Measurements from ENCODE around the gene TEAD4. TPM values are rescaled to one million over a fixed set of nuclear protein-coding genes. Genes with fewer than 3 reads are reported as not detected.

Gene TEAD4
- total RNA-seq, 1 experiment from 2014 or later, result 39.8 TPM

GRCh38 chr12:2949411-2949810 is 9.8 kb upstream of the TEAD4 start:
- TF ChIP-seq EZH2 (IDR thresholded peaks at IDR 0.05; ENCODE audit: borderline replicate concordance, low read depth, low read length, poor library complexity, severe bottlenecking) (no peak), CTCF (conservative IDR thresholded peaks at IDR 0.05; ENCODE audit: low read depth, low read length) (no peak)
- no peaks in the 10 kb centered on the region for H3K9me3 ChIP-seq (ENCODE audit: low read depth, low read length, poor library complexity, severe bottlenecking)
- intact Hi-C loops (cut with micrococcal nuclease; ENCODE audit: unreplicated experiment), result no loop called here
- H3K27ac ChIP-seq (ENCODE audit: low read depth, low read length, poor library complexity, severe bottlenecking), result no peak overlapping the region
- no peak for DNase-seq (ENCODE audit: low spot score)
- no peaks in the 10 kb centered on the region for H3K27me3 ChIP-seq (replicated peaks; ENCODE audit: insufficient read depth, low read depth, low read length, poor library complexity)
- POLR2A ChIA-PET (ENCODE audit: low non-redundant PET), result no interaction called here
- H3K4me1 ChIP-seq (ENCODE audit: insufficient read depth, low read length, poor library complexity, severe bottlenecking), result no peaks in the 10 kb centered on the region
- no peak overlapping the region for H3K4me3 ChIP-seq (ENCODE audit: low read depth, low read length, poor library complexity, severe bottlenecking)
- H3K36me3 ChIP-seq (ENCODE audit: insufficient read depth, low read length, poor library complexity, severe bottlenecking), result no peaks in the 10 kb centered on the region
- no TSS peak for BruUV-seq (replicated peaks)
- CTCF ChIA-PET, result no interaction called here

GRCh38 chr12:2955888-2956287 is 3.3 kb upstream of the TEAD4 start:
- intact Hi-C loops (cut with micrococcal nuclease; ENCODE audit: unreplicated experiment), result no loop called here
- ChIA-PET CTCF (no interaction called here), POLR2A (ENCODE audit: low non-redundant PET) (no interaction called here)
- TF ChIP-seq EZH2 (IDR thresholded peaks at IDR 0.05; ENCODE audit: borderline replicate concordance, low read depth, low read length, poor library complexity, severe bottlenecking), result no peak
- TF ChIP-seq CTCF (conservative IDR thresholded peaks at IDR 0.05; ENCODE audit: low read depth, low read length), result no peak
- no peaks in the 10 kb centered on the region for H3K36me3 ChIP-seq (ENCODE audit: insufficient read depth, low read length, poor library complexity, severe bottlenecking)
- DNase-seq (ENCODE audit: low spot score), result no peak
- H3K9me3 ChIP-seq (ENCODE audit: low read depth, low read length, poor library complexity, severe bottlenecking), result no peaks in the 10 kb centered on the region
- H3K4me3 ChIP-seq (ENCODE audit: low read depth, low read length, poor library complexity, severe bottlenecking), result no peak overlapping the region
- no peaks in the 10 kb centered on the region for H3K27me3 ChIP-seq (replicated peaks; ENCODE audit: insufficient read depth, low read depth, low read length, poor library complexity)
- H3K27ac ChIP-seq (ENCODE audit: low read depth, low read length, poor library complexity, severe bottlenecking), result no peak overlapping the region
- H3K4me1 ChIP-seq (ENCODE audit: insufficient read depth, low read length, poor library complexity, severe bottlenecking), result peaks cover 22% of the 10 kb centered on the region
- no TSS peak for BruUV-seq (replicated peaks)

GRCh38 chr12:2957816-2958431 is 1.3 kb upstream of the TEAD4 start:
- BruUV-seq (replicated peaks), result TSS peak; percentile 76

More at GRCh38 chr12:2957816-2958431, 1.3 kb upstream of the TEAD4 start:
- ChIA-PET POLR2A (ENCODE audit: low non-redundant PET) (no interaction called here), CTCF (interaction anchor here (0.6 kb wide), 1 partner anchor 9 kb away, joined by 3 read pairs; no protein-coding TSS in a partner anchor)
- peak overlapping the region; percentile 71 for H3K4me3 ChIP-seq (ENCODE audit: low read depth, low read length, poor library complexity, severe bottlenecking)
- H3K27ac ChIP-seq (ENCODE audit: low read depth, low read length, poor library complexity, severe bottlenecking), result peak overlapping the region; percentile 69
- H3K4me1 ChIP-seq (ENCODE audit: insufficient read depth, low read length, poor library complexity, severe bottlenecking), result peaks cover 24% of the 10 kb centered on the region
- TF ChIP-seq EZH2 (IDR thresholded peaks at IDR 0.05; ENCODE audit: borderline replicate concordance, low read depth, low read length, poor library complexity, severe bottlenecking) (no peak), CTCF (conservative IDR thresholded peaks at IDR 0.05; ENCODE audit: low read depth, low read length) (no peak)
- intact Hi-C loops (cut with micrococcal nuclease; ENCODE audit: unreplicated experiment), result loop anchor here (1.0 kb wide), 1 partner anchor 68 kb away; the partner anchor contains the start of gene TULP3
- H3K9me3 ChIP-seq (ENCODE audit: low read depth, low read length, poor library complexity, severe bottlenecking), result no peaks in the 10 kb centered on the region
- H3K27me3 ChIP-seq (replicated peaks; ENCODE audit: insufficient read depth, low read depth, low read length, poor library complexity), result no peaks in the 10 kb centered on the region
- DNase-seq (ENCODE audit: low spot score), result no peak
- H3K36me3 ChIP-seq (ENCODE audit: insufficient read depth, low read length, poor library complexity, severe bottlenecking), result no peaks in the 10 kb centered on the region

Data from A673 (cell line).